PC-3 (cell line): Measurements from ENCODE around the gene BTBD16. TPM values are rescaled to one million over a fixed set of nuclear protein-coding genes. Genes with fewer than 3 reads are reported as not detected.

Experiments
- ATAC-seq: fragments of 200-7000 bp; cut with Tn5 transposase; 2 replicates; pipeline ENCODE4 v1.9.1; 2020; ENCODE audit warnings: mild to moderate bottlenecking, moderate library complexity
- BruUV-seq: library from RNA; stranded (reverse); fragments of 400-500 nt; replicated peaks from 2 replicates; lab custom pipeline; 2021; lab: Mats Ljungman, UMichigan
- CTCF ChIA-PET: fragments of 300-600 bp; sonication (Branson Sonifier 250); formaldehyde crosslinking; loops from one replicate; lab custom pipeline; 2022; ENCODE audit warnings: antibody characterized with exemption; lab: Charles Lee
- POLR2A ChIA-PET: fragments of 300-600 bp; sonication (Branson Sonifier 250); formaldehyde crosslinking; loops from one replicate; lab custom pipeline; 2022; ENCODE audit warnings: antibody characterized with exemption; ENCODE audit not compliant: unreplicated experiment; lab: Charles Lee
- DNase-seq: peaks from one replicate; pipeline ENCODE4 v3.0.0-alpha.2; 2015
- H2AFZ ChIP-seq: fragments of 300-600 bp; sonication (generic); 2 replicates; pipeline ENCODE4 v1.6.0; 2016; ENCODE audit warnings: antibody characterized with exemption, low read length
- H3F3A ChIP-seq: fragments of 300-600 bp; sonication (generic); one replicate; pipeline ENCODE4 v1.6.0; 2017; ENCODE audit warnings: antibody characterized with exemption, low read length, control low read depth, mild to moderate bottlenecking; ENCODE audit not compliant: unreplicated experiment
- H3K27ac ChIP-seq: fragments of 300-600 bp; sonication (generic); 2 replicates; pipeline ENCODE4 v1.5.1; 2016; ENCODE audit warnings: mild to moderate bottlenecking, low read length
- H3K27me3 ChIP-seq: fragments of 300-600 bp; sonication (generic); 2 replicates; pipeline ENCODE4 v1.6.1; 2016; ENCODE audit warnings: low read length, mixed read lengths
- H3K36me3 ChIP-seq: fragments of 300-600 bp; sonication (generic); 2 replicates; pipeline ENCODE4 v1.6.1; 2016; ENCODE audit warnings: low read depth, mixed run types, low read length, mixed read lengths
- H3K4me1 ChIP-seq: fragments of 300-600 bp; sonication (generic); 2 replicates; pipeline ENCODE4 v1.5.1; 2016; ENCODE audit warnings: low read length; ENCODE audit not compliant: insufficient read depth
- H3K4me2 ChIP-seq: fragments of 300-600 bp; sonication (generic); 2 replicates; pipeline ENCODE4 v1.6.0; 2016; ENCODE audit warnings: low read length
- H3K4me3 ChIP-seq: fragments of 300-600 bp; sonication (generic); 2 replicates; pipeline ENCODE4 v1.5.1; 2016; ENCODE audit warnings: mild to moderate bottlenecking, low read length, mixed read lengths
- H3K79me2 ChIP-seq: fragments of 300-600 bp; sonication (generic); 2 replicates; pipeline ENCODE4 v1.6.1; 2017; ENCODE audit warnings: low read length, mixed read lengths
- H3K9ac ChIP-seq: fragments of 300-600 bp; sonication (generic); 2 replicates; pipeline ENCODE4 v1.6.0; 2016; ENCODE audit warnings: mild to moderate bottlenecking, low read length
- H3K9me2 ChIP-seq: fragments of 300-600 bp; sonication (generic); replicated peaks from 2 replicates; pipeline ENCODE4 v1.6.1; 2016; ENCODE audit warnings: mixed run types, low read length, mixed read lengths
- H3K9me3 ChIP-seq: fragments of 300-600 bp; sonication (generic); 2 replicates; pipeline ENCODE4 v1.6.1; 2016; ENCODE audit warnings: low read length, mixed read lengths
- H4K20me1 ChIP-seq: fragments of 300-600 bp; sonication (generic); 2 replicates; pipeline ENCODE4 v1.6.1; 2016; ENCODE audit warnings: low read length, mixed read lengths
- EZH2 ChIP-seq: fragments of 300-600 bp; sonication (generic); IDR thresholded peaks from one replicate; pipeline ENCODE4 v1.6.1; 2017; ENCODE audit warnings: antibody characterized with exemption, mild to moderate bottlenecking, low read length; ENCODE audit not compliant: unreplicated experiment
- EZH2phosphoT487 ChIP-seq: fragments of 300-600 bp; sonication (generic); IDR thresholded peaks from 2 replicates; pipeline ENCODE4 v1.6.1; 2018; ENCODE audit warnings: mild to moderate bottlenecking, antibody characterized with exemption, low read length, borderline replicate concordance
- intact Hi-C: fragments of 100-400 bp; cut with micrococcal nuclease; formaldehyde crosslinking; loops from 2 replicates; pipeline ENCODE4 v1.9.0; 2023
- total RNA-seq: library from RNA; depleted of rRNA; stranded (reverse); fragments of >200 nt; gene quantifications from 2 replicates; pipeline ENCODE4 v1.2.3, GENCODE V29; 2014
- TF ChIP-seq, protein P1 (sequence below): fragments of 300-600 bp; sonication (generic); conservative IDR thresholded peaks from 2 replicates; pipeline ENCODE4 v1.5.1; 2017; ENCODE audit warnings: antibody characterized with exemption, low read depth, mild to moderate bottlenecking, low read length

BTBD16 gene
- total RNA-seq, 1 experiment from 2014 or later, result not detected

DNA sequence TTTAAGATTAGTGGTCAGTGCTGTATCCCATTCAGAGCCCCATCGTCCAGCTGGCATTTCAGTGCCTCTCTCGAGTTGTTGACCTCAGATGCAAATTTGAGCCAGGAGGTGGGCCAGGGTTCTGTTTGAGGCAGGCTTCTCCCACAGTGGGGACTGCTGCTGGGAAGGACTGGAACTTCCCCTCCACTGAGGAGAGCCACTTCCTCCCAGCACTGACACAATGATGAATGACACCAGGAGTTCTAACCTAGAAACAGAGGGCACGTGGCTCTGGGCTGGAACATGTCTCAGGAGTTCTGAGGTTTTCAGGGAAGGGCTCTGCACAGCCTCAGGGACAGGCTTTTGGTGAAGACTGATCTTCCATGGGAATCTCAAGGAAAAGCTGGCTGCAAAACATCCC lies 18.3 kb upstream of the BTBD16 start:
- no peak overlapping the region for H2AFZ ChIP-seq
- H3K4me2 ChIP-seq, result no peak overlapping the region
- H3K4me3 ChIP-seq, result no peak overlapping the region
- H3K9me3 ChIP-seq, result no peaks in the 10 kb centered on the region
- H4K20me1 ChIP-seq, result no peaks in the 10 kb centered on the region
- ATAC-seq (no peak), DNase-seq (no peak)
- no peaks in the 10 kb centered on the region for H3K27me3 ChIP-seq
- no peak overlapping the region for H3K27ac ChIP-seq
- ChIA-PET CTCF (no interaction called here), POLR2A (no interaction called here)
- H3F3A ChIP-seq, result no peaks in the 10 kb centered on the region
- H3K4me1 ChIP-seq, result no peaks in the 10 kb centered on the region
- H3K9ac ChIP-seq, result no peak overlapping the region
- BruUV-seq, result no TSS peak
- no peaks in the 10 kb centered on the region for H3K79me2 ChIP-seq
- intact Hi-C loops, result no loop called here
- peaks cover 3% of the 10 kb centered on the region for H3K36me3 ChIP-seq
- TF ChIP-seq, protein P1, sequence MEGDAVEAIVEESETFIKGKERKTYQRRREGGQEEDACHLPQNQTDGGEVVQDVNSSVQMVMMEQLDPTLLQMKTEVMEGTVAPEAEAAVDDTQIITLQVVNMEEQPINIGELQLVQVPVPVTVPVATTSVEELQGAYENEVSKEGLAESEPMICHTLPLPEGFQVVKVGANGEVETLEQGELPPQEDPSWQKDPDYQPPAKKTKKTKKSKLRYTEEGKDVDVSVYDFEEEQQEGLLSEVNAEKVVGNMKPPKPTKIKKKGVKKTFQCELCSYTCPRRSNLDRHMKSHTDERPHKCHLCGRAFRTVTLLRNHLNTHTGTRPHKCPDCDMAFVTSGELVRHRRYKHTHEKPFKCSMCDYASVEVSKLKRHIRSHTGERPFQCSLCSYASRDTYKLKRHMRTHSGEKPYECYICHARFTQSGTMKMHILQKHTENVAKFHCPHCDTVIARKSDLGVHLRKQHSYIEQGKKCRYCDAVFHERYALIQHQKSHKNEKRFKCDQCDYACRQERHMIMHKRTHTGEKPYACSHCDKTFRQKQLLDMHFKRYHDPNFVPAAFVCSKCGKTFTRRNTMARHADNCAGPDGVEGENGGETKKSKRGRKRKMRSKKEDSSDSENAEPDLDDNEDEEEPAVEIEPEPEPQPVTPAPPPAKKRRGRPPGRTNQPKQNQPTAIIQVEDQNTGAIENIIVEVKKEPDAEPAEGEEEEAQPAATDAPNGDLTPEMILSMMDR, result no peak
- H3K9me2 ChIP-seq, result no peaks in the 10 kb centered on the region

DNA sequence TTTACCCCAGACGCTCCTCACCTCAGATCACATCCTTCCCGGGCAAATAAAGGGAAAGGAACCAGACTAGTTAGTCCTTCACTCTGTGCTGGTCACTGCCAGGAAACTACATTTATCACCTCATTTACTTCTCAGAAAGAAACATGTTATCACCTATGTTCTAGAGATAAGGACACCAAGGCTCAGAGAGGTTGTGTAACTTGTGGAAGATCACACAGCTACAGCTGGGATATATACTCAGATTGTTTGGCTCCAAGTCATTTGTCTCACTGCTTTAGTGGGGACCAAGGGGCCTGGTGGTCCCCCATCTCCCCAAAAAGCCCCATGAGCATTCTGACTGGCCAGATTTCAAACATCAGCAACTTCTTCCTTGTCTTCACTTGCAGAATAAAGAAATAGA lies 17.5 kb upstream of the BTBD16 start:
- Histone ChIP-seq H4K20me1 (no peaks in the 10 kb centered on the region), H3K9me2 (no peaks in the 10 kb centered on the region), H3K27me3 (no peaks in the 10 kb centered on the region), H3K9ac (no peak overlapping the region), H3K9me3 (no peaks in the 10 kb centered on the region), H3K4me3 (no peak overlapping the region), H3K4me1 (no peaks in the 10 kb centered on the region), H3K36me3 (peaks cover 3% of the 10 kb centered on the region), H2AFZ (no peak overlapping the region), H3K79me2 (no peaks in the 10 kb centered on the region), H3K4me2 (no peak overlapping the region), H3K27ac (no peak overlapping the region), H3F3A (no peaks in the 10 kb centered on the region)
- intact Hi-C loops, result no loop called here
- ChIA-PET POLR2A (no interaction called here), CTCF (no interaction called here)
- DNase-seq (no peak), ATAC-seq (no peak)
- no TSS peak for BruUV-seq
- TF ChIP-seq, protein P1, result no peak
- no peak for TF ChIP-seq EZH2phosphoT487
- no peak for TF ChIP-seq EZH2

DNA sequence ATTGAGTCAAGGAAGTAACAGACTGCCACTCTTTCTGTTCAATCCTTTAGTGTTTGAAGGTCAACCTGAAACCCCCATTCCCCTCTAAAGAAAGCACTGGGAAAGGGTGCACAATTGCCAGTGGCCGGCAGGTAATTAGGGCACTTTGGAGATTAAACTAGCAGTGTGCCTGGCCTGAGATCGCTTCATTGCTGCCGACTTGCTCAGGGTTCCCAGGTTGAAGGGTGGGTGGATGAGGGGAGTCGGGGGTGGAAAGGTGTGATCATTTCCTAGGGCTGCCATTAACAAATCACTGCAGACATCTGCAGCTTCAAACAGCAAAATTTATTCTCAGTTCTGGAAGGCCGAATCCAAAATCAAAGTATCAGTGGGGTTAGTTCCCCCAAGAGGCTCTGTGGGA lies 16.3 kb upstream of the BTBD16 start:
- peaks cover 3% of the 10 kb centered on the region for H3K36me3 ChIP-seq
- no peak for DNase-seq
- no peak overlapping the region for H3K27ac ChIP-seq
- H3K79me2 ChIP-seq, result no peaks in the 10 kb centered on the region
- ATAC-seq, result no peak
- intact Hi-C loops, result no loop called here
- H3K9me2 ChIP-seq, result no peaks in the 10 kb centered on the region
- TF ChIP-seq, protein P1, result no peak
- no peak for TF ChIP-seq EZH2phosphoT487
- no peak for TF ChIP-seq EZH2
- H3K4me2 ChIP-seq, result no peak overlapping the region
- no TSS peak for BruUV-seq
- no peak overlapping the region for H3K9ac ChIP-seq
- H3K9me3 ChIP-seq, result no peaks in the 10 kb centered on the region
- H3K27me3 ChIP-seq, result no peaks in the 10 kb centered on the region
- POLR2A ChIA-PET, result no interaction called here
- CTCF ChIA-PET, result no interaction called here
- H4K20me1 ChIP-seq, result no peaks in the 10 kb centered on the region
- no peaks in the 10 kb centered on the region for H3K4me1 ChIP-seq
- no peaks in the 10 kb centered on the region for H3F3A ChIP-seq
- H2AFZ ChIP-seq, result no peak overlapping the region
- no peak overlapping the region for H3K4me3 ChIP-seq
